HG03025 (cell line): ENCODE results near the gene LARP4B.

Experiments
- ATAC-seq: cut with Tn5 transposase; IDR thresholded peaks from one replicate; pipeline ENCODE4 v1.9.1; 2021; ENCODE audit warnings: mild to moderate bottlenecking, moderate library complexity; ENCODE audit not compliant: unreplicated experiment, low FRiP score

LARP4B gene

DNA sequence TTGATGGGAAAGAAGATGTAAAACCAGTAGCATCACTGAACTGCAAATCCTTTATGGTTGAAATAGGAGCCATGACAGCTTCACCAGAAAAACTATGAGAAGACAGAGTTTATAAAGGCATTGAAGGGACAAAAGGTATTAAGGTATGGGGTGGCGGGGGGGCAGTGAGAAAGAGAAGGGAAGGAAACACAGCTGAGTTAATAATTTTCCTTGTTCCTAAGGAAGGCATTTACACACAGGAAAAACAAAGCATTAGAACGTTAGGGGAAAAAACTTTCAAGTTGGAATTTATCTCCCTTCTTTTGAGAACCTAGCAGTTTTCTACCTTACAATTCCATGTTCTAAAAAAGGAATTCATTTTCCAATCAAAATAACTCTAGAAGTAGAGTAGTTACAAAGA is 4.4 kb downstream of the LARP4B start:
- ATAC-seq, result no peak

DNA sequence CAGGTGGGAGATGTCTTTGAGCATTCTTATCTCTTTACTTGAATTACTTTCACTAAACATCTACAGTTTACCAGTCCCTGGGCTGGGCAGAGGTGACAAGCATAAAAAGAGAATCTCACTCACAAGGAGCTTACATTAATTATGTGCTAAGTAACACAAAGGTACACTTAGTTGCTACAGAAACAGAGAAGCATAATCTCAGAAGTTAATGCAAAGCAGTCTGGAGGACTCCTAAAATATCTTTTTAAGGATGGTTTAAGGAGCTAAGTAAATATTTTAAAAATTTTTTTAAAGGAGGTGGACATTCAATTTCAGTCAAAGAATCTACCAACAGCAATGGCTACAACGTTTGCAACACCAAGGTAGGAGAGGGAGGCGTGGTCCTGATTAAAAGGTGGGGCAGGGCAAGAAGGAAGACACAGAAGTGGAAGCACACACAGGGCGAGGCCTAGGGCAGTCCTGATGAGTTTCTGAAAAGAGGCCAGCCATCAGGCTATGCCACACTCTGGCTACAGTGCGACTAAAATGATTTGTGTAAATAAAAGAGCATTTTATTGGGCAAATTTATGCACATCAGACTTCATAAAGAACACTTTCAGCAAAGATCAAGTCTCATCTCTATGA is 5.3 kb downstream of the LARP4B start:
- ATAC-seq, result no peak

DNA sequence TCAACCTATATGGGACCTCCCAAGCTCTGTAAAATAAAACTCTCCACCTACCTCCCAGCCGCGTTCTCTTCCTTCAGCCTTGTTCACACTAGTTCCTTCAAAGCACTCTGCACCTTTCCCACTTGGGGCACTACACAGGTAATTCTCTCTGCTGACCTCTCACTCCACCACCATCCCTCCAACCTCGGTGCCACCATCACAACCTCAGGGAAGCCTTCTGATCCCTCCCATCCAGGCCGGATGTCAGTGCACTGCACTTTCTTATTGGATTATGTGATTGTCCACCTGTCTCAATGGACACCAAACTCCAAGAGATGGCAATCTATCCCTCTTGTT is 7.0 kb downstream of the LARP4B start:
- ATAC-seq, result no peak

DNA sequence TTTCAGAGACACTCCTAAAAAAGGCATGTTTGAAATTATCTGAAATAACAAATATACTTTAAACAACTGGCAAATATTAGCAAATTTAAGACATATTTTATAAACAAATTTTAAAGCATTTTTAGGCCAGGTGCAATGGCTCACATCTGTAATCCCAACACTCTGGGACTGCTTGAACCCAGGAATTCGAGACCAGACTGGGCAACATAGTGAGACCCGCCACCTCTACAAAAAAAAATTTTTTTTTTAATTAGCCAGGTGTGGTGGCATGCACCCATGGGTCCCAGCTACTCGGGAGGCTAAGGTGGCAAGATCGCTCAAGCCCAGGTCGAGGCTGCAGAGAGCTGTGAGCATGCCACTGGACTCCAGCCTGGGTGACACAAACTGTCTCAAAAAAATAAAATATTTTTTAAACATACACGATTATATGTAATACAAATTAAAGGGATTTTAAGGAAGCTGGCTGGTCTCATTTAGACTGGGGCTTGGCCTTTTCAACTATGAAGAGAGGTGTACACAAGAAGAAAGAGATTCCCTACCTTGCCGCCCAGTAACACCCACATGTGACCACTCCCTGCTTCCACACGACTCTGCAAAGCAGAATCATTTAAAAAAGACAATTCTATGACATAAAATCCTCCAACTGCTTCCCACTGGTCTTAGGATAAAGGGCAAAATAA is 7.5 kb downstream of the LARP4B start:
- ATAC-seq, result no peak

DNA sequence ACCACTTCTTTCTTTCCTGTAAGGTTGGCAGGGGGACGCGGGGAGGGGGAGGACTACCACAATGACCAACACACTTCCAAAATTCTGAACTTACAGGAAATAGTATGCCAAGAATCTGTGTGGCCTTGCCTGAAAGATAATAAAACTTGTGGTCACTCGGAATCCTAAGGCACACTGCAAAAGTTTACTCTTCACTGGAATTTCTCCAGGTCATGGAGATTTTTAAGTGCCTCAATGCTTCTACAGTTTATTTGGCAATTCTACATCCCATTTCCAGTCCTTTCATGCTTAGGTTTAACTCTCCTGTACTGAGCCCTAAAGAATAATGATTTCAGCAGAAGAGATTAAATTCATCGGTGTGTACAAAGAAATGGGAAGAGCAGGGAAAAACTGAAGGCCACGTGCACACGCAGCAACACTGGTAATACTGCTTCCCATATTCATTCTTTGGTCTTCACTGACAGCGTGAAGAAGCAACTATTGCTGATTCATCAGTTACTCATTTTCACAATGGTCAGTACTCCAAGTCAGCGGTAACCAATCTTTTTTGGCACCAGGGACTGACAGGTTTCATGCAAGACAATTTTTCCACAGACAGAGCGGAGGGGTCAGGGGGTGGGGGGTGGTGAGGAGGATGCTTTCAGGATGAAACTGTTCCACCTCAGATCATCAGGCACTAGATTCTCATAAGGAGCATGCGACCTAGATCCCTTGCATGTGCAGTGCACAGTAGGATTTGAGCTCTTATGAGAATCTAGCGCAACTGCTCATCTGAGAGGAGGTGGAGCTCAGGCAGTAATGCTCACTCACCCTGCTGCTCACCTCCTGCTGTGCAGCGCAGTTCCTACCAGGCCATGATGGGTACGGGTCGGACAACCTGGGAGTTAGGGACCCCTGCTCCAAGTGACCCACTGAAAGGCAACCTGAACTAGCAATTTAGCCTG is 9.8 kb downstream of the LARP4B start:
- no peak for ATAC-seq

DNA sequence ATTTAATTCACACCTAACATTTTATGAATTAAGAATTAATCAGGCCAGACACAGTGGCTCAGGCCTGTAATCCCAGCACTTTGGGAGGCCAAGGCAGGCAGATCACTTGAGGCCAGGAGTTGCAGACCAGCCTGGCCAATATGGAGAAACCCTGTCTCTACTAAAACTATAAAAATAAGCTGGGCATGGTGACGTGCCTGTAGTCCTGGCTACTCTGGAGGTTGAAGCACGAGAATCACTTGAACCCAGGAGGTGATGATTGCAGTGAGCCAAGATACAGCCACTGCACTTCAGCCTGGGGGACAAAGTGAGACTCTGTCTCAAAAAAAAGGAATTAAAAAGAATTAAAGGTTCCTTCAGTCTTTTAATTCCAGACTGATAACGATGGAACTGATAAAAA is 11.1 kb downstream of the LARP4B start:
- no peak for ATAC-seq

DNA sequence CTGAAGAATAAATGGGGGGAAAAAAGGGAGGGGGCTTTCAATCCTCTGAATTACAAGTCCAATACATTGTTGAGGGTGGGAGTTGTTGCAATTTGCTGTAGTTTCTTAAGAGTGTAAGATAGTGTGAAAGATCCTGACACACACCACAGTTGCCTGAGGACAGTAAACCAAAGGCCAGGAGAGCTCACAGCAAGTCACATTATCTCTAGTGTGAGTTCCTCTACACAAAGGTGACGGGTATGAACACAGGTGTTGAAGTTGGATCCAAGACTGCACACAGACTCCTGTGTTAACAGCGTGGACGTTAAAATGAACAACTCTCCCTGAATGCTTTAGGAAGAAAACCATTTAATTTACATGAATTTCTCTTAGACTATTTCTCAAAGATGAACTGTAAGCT is 12.0 kb downstream of the LARP4B start:
- no peak for ATAC-seq

DNA sequence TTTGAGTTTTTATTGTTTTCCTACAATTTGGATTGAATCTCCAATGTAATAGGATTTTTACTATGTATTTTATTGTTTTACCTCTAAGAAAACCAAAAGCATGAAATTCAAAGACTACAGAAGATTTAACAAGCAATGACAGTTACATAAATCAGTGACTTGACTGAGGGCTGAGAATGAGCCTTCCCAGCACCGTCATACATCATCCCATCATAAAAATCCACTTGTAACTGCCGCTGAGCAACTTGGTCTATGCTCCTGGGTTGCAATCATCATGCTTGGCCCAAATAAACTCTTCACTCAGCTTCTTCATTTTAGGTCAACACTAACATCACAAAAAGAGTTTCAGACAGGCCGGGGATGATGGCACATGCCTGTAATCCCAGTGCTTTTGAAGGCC is 13.5 kb downstream of the LARP4B start:
- no peak for ATAC-seq

DNA sequence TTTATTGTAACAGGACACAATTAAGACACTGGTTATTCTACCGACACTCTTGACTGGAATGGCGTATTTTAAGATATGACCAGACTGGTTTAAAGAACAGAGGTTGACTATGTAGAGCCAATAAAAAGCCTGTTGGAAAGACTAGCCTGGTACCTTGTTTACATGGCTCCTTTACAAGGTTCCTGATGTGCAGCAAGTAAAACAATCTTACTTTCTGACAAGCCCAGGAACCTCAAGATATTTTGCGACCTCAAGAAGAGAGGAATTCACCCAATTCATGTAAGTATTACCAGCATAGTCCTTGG is 14.1 kb downstream of the LARP4B start:
- ATAC-seq, result no peak

DNA sequence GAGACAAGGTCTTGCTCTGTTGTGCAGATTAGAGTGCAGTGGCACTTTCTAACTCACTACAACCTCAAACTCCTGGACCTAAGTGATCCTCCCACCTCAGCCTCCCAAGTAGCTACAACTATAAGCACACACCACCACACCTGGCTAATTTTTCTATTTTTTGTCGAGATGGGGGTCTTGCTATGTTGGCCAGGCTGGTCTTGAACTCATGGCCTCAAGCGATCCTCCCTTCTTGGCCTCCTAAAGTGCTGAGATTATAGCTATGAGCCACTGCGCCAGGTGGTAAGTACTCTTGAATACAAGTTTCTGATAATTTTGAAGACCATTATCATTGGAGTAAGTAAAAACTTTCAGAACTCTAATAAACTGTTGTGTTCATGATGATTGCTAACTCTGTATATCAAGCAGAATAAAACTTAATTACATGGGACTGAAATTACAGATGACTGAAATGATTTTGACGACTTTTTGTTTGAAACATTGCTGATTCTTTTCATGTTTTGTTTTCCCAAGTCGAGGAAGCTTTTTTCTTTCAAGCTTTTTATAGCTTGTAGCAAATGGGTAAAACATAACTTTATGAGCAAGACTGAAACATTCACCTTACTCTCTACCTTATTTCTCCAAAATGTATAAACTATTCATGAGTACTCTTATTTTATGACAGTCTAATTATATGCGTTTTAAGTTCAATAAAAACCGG is 14.6 kb downstream of the LARP4B start:
- ATAC-seq, result no peak

DNA sequence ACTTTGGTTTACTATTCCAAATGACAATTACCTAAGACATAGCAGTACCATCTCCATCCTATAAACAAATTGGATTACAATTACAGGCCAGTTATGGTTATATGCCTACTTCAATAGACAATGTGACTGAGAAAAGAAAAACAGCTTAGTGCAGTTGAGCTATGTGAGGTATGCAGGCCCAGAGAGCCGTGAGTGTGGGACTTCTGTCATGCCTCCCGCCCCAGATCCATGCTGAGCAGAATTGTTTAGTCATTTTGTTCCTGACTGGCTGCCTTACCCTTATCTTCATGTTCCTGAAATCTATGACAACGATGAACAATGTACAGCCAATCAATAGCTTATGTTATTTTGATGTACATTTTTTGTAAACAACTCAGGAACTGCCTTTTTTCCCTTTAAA is 21.7 kb downstream of the LARP4B start:
- no peak for ATAC-seq

DNA sequence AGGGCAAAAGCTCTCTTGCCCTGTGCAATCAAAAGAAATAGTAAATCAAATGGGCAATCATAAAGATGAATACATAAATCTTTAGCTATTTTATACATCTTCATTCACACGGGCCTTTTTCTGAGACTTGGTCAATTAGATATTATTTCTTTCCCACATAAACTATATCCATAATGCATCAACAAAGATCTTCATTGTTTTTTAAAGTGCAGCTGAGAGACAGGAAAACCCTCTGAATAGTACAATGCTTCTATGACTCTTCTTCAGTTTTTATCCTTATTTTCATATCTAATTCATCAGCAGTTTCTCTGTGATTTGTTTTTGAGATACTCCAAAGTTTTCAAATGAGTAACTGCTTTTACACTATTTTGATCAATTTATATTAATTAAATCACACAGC is 25.5 kb downstream of the LARP4B start:
- no peak for ATAC-seq

DNA sequence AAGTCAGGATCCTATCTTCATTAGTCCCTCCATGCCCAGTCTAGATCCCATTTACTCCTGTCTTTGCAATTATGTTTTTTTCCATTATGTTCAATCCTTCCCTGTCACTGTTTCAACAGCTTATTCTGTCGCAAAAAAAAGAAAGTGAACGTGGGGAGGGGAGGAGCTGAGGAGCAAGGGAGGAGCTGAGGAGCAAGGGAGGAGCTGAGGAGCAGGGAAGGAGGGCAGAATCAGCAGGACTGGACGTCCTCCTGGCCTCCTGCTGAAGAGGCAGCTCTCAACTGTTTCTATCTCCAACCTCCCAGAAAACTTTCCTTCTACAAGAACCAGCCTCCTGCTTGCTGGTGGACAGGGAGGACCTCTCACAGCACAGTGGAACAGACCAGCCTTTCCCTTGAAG is 26.0 kb downstream of the LARP4B start:
- no peak for ATAC-seq

DNA sequence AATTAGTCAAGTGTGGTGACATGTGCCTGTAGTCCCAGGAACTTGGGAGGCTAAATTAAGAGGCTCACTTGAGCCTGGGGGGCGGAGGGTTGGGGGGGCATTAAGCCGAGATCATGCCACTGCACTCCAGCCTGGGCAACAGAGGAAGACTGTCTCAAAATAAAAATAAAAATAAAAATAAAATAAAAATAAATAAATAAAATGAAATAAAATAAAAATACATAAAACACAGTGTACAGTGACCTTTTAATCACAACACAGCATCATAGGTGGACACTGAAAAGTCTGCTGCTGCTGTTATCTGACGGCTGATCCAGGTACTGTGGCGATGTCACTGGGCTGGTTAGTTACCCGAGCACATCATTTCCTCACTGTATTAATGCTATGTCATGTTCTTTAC is 27.1 kb downstream of the LARP4B start:
- ATAC-seq, result no peak

DNA sequence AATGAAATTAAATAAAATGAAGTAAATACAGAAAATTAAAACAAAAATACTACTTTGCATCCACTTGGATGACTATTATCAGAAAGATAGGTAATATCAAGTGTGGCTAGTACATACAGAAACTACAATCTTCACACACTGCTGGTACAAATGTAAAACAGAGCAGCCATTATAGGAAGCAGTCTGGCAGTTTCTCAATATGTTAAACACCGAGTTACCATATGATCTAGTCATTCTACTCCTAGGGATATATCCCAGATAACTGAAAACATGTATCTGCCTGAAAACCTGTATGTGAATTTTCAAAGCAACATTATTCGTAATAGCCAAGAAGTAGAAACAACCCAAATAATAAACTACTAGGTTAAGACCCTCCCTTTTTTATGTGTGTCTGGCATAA is 33.4 kb downstream of the LARP4B start:
- ATAC-seq, result no peak

DNA sequence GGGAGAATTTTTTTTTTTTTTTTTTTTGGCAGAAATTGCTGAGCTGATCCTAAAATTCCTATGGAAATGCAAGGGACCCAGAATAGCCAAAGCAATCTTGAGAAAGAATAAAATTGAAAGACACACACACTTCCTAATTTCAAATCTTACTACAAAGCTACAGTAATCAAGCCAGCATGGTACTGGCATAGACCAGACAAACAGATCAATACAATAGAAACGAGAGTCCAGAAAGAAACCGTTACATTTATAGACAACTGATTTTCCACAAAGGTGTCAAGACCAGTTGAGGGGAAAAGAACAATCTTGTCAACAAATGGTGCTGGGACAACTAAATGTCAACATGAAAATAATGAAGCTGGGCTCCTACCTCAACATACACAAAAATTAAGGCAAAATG is 34.5 kb downstream of the LARP4B start:
- ATAC-seq, result no peak

DNA sequence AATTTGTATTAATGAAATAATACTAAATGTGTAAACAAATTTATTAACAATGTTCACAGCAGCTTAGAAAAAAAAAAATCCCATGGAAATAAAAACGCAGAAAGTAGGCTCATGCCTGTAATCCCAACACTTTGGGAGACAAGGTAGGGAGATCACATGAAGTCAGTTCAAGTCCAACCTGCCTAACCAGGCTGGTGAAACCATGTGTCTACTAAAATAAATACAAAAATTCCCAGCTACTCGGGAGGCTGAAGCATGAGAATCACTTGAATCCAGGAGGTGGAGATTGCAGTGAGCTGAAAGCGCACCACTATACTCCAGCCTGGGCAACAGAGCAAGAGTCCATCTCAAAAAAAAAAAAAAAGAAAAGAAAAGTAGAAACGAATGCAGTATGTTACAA is 36.2 kb downstream of the LARP4B start:
- no peak for ATAC-seq

DNA sequence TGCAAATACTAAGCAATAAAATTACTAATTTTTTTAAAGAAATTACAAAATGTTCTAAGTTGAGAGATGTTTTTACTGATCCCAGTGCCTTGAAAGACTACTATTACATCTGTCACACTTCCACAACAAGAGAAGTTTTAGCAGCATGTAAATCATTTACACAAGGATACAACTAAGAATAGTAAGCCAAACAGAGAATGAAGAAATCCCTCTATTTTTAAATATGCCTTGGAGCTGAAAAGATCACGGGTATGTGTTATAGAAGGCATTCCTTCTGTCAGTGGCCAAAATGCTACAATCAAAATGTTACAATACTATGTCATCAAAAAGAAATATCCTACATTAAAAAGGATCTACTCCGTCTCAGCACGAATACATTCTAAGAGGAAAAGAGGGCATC is 52.6 kb downstream of the LARP4B start:
- no peak for ATAC-seq

DNA sequence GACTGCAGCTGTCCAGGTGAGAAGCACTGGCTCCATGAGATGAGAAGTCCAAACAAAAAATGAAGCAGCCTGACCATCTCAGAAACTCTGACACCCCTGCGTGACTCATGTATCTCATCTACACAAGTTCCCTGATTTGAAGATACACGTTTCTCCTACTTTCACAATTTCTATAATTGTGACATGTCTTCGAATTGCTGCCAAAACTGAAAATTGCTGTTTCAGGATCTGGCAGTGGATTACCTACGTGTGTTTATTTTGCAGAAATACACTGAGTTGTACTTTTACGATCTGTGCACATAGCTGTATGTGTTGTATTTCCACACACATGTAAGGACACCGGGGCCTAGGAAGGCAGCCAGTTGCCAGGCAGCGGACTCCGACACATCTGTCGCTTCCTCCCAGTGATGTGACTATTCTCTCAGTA is 53.2 kb downstream of the LARP4B start:
- no peak for ATAC-seq

DNA sequence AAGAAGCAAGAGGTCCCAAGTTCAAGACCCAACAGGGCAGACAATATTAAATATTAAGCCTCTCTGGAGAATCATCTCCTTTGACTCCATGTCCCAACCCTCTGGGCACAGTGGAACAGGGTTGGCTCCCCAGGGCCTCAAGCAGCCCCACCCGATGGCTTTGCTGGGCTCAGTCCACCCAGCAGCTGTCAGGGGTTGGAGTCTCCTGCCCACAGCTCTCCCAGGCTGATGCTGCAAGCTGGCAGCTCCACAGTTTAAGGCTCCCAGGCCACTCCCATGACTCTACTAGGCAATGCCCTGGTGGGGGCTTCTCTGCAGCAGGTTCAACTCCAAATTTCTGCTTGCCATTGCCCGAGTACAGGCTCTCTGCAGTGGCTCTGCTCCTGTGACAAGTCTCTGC is 55.1 kb downstream of the LARP4B start:
- no peak for ATAC-seq

DNA sequence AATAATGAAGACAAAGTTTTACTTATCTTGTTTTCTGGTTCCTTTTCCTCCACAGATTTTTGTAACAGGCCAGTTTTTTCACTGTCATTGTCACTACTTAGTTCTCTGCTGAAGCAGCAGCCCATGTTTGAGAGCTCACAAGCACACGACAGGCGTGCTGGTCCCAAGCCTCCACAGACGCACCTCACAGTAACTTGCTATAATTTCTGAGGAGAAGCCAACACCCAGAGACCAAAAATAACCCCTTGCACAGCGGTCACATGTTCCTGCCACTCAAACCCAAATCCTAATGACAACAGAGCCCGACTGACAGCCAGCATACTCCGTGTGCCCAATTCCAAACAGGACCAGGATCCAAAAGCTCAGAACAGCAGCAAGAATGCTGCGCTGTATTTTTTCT is 58.5 kb downstream of the LARP4B start:
- no peak for ATAC-seq
